ENCODE data around the gene CNTLN. TPM values are rescaled to one million over a fixed set of nuclear protein-coding genes. Genes with fewer than 3 reads are reported as not detected.

CNTLN gene
- total and polyA plus RNA-seq, 9 of the 15 experiments (the other 6 are each of a cell fraction or from before 2014, with no cell fraction given), result 0.08 TPM; not detected in 8

- TF ChIP-seq ZBTB11 (CRISPR knock-in tag; IDR thresholded peaks at IDR 0.05), result no peak
These were observed 328.1 kb downstream of the CNTLN start (continued) for GRCh38 chr9:17462869-17463464.

DNA sequence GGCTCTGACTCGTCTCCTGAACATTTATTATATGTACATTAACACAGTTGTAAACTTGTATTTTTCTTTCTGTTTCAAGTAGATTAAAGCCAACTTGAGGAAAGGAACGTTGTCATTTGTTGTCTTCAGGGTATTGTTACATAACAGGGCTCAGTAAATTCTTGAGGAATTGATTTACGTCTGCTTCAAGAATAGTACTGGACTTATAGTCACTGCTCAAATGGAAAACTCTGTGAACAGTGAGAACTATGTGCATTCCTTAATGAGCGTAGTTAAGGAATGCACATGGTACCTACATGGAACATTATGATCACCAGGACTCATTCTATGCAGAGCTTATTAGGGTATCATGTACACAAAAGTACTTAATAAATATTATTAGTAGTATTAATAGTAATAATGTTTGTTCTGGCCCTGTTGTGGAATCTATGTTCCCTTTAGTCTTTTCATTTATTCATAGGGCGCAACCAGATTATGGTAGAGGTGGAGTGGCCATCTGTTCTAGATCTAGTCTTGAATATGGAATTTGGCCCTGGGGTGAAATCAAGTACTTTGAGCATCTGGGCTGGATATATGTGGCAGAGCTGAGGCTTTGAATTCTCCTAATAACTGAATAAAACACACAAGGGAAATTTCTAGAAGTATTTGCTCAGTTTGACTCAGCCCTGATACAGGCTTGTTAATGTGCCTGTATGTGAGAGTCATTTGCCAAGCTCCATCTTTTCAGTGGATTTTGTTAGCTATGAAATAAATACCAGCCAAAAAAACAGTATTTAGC lies 335.4 kb downstream of the CNTLN start:
- ATAC-seq, result no peak
- BruUV-seq (replicated peaks), result no TSS peak
- H3K4me2 ChIP-seq (ENCODE audit: insufficient read depth, low read length), result no peak overlapping the region
- no peaks in the 10 kb centered on the region for H3K27me3 ChIP-seq (ENCODE audit: control insufficient read depth in 2 of 2, insufficient read depth in 2 of 2, low read length in 2 of 2)
- no peaks in the 10 kb centered on the region for H4K20me1 ChIP-seq (replicated peaks; ENCODE audit: control insufficient read depth, insufficient read depth, low read length)
- TF ChIP-seq TAF9B (IDR thresholded peaks at IDR 0.05; ENCODE audit: partially characterized antibody) (no peak), RBM15 (IDR thresholded peaks at IDR 0.05; ENCODE audit: insufficient read depth, low read length) (no peak), ZNF778 (CRISPR knock-in tag; IDR thresholded peaks at IDR 0.05) (no peak), LCOR (CRISPR knock-in tag; IDR thresholded peaks at IDR 0.05) (no peak), XRCC3 (IDR thresholded peaks at IDR 0.05) (no peak), PYGO2 (tag; IDR thresholded peaks at IDR 0.05) (no peak), MCM7 (IDR thresholded peaks at IDR 0.05) (no peak), MEF2D (tag; conservative IDR thresholded peaks at IDR 0.05; ENCODE audit: low read depth) (no peak), DACH1 (IDR thresholded peaks at IDR 0.05; ENCODE audit: partially characterized antibody) (no peak), ZNF174 (CRISPR knock-in tag; IDR thresholded peaks at IDR 0.05) (no peak)
- TF ChIP-seq, protein P1, sequence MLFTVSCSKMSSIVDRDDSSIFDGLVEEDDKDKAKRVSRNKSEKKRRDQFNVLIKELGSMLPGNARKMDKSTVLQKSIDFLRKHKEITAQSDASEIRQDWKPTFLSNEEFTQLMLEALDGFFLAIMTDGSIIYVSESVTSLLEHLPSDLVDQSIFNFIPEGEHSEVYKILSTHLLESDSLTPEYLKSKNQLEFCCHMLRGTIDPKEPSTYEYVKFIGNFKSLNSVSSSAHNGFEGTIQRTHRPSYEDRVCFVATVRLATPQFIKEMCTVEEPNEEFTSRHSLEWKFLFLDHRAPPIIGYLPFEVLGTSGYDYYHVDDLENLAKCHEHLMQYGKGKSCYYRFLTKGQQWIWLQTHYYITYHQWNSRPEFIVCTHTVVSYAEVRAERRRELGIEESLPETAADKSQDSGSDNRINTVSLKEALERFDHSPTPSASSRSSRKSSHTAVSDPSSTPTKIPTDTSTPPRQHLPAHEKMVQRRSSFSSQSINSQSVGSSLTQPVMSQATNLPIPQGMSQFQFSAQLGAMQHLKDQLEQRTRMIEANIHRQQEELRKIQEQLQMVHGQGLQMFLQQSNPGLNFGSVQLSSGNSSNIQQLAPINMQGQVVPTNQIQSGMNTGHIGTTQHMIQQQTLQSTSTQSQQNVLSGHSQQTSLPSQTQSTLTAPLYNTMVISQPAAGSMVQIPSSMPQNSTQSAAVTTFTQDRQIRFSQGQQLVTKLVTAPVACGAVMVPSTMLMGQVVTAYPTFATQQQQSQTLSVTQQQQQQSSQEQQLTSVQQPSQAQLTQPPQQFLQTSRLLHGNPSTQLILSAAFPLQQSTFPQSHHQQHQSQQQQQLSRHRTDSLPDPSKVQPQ (CRISPR knock-in tag; IDR thresholded peaks at IDR 0.05; ENCODE audit: borderline replicate concordance), result no peak
- in situ Hi-C loops (cut with MboI) (no loop called here), intact Hi-C loops (cut with micrococcal nuclease) (no loop called here)
- DNase-seq (ENCODE audit: extremely low read depth in 1 of 4, low spot score in 3 of 4), result no peak
- H3K9ac ChIP-seq (ENCODE audit: insufficient read depth in 1 of 2, low read depth in 2 of 2, low read length in 2 of 2), result no peak overlapping the region
- H2AFZ ChIP-seq (ENCODE audit: low read depth, low read length), result no peak overlapping the region
- H3K36me3 ChIP-seq (ENCODE audit: control insufficient read depth, insufficient read depth, low read length), result no peaks in the 10 kb centered on the region
- no peaks in the 10 kb centered on the region for H3K9me1 ChIP-seq (ENCODE audit: control insufficient read depth, insufficient read depth, low read length)
- ChIA-PET POLR2A (no interaction called here), CTCF (ENCODE audit: low intra/inter-chr PET ratio) (no interaction called here)
- no peaks in the 10 kb centered on the region for H3K4me1 ChIP-seq (replicated peaks in 1 of 2; ENCODE audit: control insufficient read depth in 2 of 2, insufficient read depth in 2 of 2, low read length in 2 of 2)
- no peaks in the 10 kb centered on the region for H3K9me3 ChIP-seq (replicated peaks; ENCODE audit: control insufficient read depth, insufficient read depth, low read depth, low read length)
- no peak overlapping the region for H3K27ac ChIP-seq (ENCODE audit: extremely low read depth, low read depth, low read length)
- H3K4me3 ChIP-seq, result no peak overlapping the region
- H3K79me2 ChIP-seq (ENCODE audit: control insufficient read depth, insufficient read depth, low read length), result no peaks in the 10 kb centered on the region
- WGBS (ENCODE audit: insufficient coverage, low coverage, missing lambda C conversion rate), result 0% methylated on average over 5 of the region's 5 CpGs
- no peak for FAIRE-seq
